Bronchial epithelial cell (primary cell): ENCODE data around the gene MVD. TPM values are rescaled to one million over a fixed set of nuclear protein-coding genes. Genes with fewer than 3 reads are reported as not detected.
A peak's percentile ranks its signal among the peaks of the same experiment; 100 is the strongest.

Source experiments
- DNase-seq: peaks from one replicate; pipeline ENCODE4 v3.0.0-alpha.2; 2010; ENCODE audit warnings: low read depth
- FAIRE-seq: peaks from 2 replicates; lab custom pipeline; 2011; peaks lifted over from hg19 to GRCh38; lab: Jason Lieb, UNC
- H3K27me3 ChIP-seq: 2 replicates; pipeline ENCODE4 v1.5.1; 2011; ENCODE audit warnings: low read length; ENCODE audit not compliant: control insufficient read depth, insufficient read depth
- H3K36me3 ChIP-seq: 2 replicates; pipeline ENCODE4 v1.5.1; 2011; ENCODE audit warnings: low read length; ENCODE audit not compliant: control insufficient read depth, insufficient read depth
- H3K4me3 ChIP-seq: 2 replicates; pipeline ENCODE4 v1.5.1; 2011; ENCODE audit warnings: mild to moderate bottlenecking, low read depth, low read length, control low read depth
- total RNA-seq: library from RNA; depleted of rRNA; stranded (reverse); fragments of >200 nt; gene quantifications from 2 replicates; pipeline ENCODE4 v1.2.1, GENCODE V29; 2014
- TF ChIP-seq, protein P1 (sequence below): IDR thresholded peaks from 2 replicates; pipeline ENCODE4 v1.5.1; 2011; ENCODE audit warnings: mild to moderate bottlenecking, moderate library complexity, low read length, control low read depth, inconsistent platforms; ENCODE audit not compliant: insufficient read depth, severe bottlenecking

MVD gene
- total RNA-seq, 1 donor from 2014 or later = 56.6 TPM

DNA sequence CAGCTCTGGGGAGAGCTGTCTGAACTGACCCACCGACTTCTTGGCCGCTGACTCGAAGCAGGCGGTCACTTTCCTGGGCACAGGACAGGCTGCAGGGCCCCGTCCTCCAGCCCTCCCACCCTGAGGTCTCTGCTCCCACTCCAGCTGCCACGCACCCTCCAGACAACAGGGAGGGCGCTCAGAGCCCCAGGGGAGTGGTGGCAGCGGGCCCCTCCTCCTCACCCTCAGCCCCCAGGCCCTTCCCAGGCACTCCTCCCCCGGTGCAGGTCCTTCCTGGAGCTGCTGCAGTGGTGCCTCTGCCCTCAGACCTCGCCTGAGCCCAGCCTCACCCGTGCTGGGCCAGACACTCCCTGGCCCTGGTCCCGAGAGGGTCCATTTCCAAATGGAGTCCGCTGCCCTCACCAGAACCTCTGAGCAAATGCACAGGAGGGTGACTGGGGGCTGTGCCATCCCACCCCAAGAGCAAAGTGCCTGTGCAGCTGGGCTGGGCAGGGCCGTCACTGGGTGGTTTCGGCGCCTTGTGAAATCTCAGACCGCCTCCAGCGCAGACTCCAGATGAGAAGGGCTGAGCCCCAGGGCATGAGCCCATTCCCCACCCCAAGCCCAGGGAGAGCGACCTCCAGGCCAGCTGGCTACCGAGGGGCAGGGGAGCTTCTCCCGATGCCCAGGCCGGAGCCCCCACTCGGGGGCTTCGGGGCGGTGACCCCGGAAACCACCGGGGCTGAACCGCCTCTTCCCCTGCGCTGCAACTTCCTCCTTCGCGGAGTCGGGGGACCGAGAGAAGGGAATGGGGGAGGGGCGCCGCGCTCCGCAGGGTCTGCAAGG lies 12.8 kb downstream of the MVD start:
- TF ChIP-seq, protein P1, sequence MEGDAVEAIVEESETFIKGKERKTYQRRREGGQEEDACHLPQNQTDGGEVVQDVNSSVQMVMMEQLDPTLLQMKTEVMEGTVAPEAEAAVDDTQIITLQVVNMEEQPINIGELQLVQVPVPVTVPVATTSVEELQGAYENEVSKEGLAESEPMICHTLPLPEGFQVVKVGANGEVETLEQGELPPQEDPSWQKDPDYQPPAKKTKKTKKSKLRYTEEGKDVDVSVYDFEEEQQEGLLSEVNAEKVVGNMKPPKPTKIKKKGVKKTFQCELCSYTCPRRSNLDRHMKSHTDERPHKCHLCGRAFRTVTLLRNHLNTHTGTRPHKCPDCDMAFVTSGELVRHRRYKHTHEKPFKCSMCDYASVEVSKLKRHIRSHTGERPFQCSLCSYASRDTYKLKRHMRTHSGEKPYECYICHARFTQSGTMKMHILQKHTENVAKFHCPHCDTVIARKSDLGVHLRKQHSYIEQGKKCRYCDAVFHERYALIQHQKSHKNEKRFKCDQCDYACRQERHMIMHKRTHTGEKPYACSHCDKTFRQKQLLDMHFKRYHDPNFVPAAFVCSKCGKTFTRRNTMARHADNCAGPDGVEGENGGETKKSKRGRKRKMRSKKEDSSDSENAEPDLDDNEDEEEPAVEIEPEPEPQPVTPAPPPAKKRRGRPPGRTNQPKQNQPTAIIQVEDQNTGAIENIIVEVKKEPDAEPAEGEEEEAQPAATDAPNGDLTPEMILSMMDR = no peak
- Histone ChIP-seq H3K36me3 (peaks cover 3% of the 10 kb centered on the region), H3K27me3 (no peaks in the 10 kb centered on the region), H3K4me3 (peak overlapping the region; percentile 57)
- DNase-seq = no peak
- FAIRE-seq = no peak

DNA sequence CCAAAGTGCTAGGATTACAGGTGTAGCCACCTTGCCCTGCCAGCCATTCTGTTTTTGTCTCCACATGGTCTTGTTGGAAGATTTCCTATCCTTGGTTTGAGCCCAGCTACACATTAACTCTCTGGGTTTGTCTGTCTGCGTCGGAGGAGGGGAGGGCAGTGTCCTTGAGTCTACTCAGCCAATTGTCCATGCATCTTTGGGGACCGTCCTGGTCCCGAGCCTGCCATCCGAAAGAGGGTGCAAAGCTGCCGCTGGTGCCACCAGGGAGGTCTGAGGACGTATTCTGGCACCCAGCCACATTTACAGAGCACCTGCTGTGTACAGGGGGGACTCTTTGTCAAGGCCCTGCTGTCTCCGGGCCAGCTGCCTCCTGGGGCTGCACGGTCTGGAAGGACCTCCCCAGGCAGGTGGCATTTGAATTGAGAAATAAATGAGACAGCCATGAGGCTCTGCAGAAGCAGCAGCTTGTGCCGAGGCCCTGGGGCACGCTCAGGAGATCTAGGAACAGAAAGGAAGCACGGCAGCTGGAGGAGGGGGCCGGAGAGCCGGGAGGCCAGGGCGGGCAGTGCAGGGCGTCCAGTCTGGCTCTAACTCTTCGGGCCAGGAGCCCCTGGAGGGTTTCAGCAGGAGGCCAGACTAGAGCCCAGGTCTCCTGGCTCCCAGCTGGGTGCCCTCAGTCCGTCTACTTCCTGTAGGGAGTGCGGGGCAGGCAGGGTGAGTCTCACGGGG lies 13.5 kb downstream of the MVD start:
- DNase-seq = no peak
- H3K4me3 ChIP-seq = no peak overlapping the region
- H3K36me3 ChIP-seq = peaks cover 2% of the 10 kb centered on the region
- FAIRE-seq = no peak
- H3K27me3 ChIP-seq = no peaks in the 10 kb centered on the region
- TF ChIP-seq, protein P1 = no peak

DNA sequence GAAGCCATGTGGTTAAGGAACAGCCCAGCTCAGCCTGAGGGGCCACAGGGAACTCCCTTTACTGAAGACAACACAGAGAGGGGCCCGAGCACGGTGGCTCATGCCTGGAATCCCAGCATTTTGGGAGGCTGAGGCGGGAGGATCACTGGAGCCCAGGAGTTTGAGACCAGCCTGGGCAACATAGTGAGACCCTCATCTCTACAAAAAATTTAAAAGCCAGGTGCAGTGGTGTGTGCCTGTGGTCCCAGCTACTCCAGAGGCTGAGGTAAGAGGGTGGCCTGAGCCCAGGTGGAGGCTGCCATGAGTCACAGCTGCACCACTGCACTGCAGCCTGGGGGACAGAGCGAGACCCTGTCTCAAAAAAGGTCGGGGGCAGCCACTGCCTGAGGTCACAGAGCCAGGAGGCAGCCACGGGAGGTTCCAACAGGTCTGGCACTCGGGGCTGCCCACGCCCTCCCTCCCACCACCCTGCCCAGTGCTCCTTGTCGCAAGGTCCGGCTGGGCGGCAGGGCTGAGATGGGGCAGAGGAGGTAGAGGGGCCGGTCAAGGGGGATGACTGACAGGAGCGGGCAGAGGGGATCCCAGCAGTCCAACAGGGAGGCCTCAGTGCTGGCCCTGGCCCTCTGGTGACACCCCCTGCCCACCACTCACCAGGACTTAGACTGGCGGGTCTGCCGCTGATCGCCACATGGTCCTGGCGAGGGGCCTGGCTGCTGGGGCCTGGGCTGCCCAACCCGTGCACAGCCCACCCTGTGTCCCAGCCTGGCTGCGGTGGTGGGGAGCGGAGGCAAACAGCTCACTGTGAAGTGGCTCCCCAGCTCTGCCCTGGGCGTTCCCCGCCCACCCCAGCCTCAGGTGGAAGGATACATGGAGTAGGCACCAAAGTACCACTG lies 15.5 kb downstream of the MVD start:
- TF ChIP-seq, protein P1 = no peak
- Histone ChIP-seq H3K27me3 (no peaks in the 10 kb centered on the region), H3K4me3 (no peak overlapping the region), H3K36me3 (no peaks in the 10 kb centered on the region)
- FAIRE-seq (no peak), DNase-seq (no peak)

DNA sequence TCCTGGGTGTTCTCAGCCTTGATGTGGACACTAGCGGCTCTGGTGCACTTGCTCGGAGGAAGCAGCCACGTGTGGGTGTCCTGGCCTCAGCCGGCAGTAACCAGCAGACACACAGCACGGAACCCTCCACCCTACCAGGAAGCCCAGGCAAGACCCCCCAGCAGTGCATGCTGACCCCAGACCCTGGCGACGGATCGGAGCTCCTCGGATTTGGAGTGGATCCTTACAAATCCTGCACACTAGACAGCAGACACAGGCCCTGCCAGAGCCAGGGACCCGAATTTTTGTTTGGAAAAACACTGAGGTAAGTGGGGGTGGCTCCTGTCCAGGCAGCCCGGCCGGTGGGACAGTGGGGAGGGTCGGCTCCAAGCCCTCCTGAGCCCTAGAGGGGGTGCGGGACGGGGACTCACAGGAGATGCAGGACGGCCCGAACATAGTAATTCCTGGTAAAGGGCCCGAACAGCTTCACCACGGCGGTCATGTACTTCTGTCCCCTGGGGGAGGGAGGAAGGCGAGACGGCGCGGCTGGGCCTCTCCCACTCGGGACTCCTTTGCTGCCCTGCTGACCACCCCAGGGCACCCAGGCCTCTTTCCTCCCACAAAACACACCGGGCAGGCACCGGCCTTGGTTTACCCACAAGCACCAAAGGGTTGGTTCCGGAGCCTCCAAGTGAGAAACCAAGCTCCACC lies 16.4 kb downstream of the MVD start:
- Histone ChIP-seq H3K27me3 (no peaks in the 10 kb centered on the region), H3K4me3 (no peak overlapping the region), H3K36me3 (no peaks in the 10 kb centered on the region)
- DNase-seq = no peak
- TF ChIP-seq, protein P1 = no peak
- no peak for FAIRE-seq

DNA sequence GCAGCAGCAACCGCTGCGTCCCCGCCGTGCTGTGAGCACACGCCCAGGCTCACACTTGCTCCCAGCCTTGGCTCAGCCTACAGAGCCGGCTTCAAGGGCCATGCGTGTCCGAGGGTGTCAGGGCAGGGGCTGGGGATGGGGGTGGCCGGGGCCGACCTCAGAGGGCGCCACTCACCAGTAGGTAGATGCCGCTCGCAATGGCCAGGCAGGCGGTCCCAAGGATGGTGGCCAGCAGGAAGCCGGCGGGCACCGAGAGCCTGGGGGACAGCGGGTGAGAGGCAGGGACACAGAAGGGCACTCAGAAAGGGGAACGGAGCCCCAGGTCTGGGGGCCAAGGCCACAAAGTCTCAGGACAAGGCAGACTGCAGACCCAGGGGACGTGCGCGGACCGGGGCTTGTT lies 16.9 kb downstream of the MVD start:
- TF ChIP-seq, protein P1 = no peak
- no peaks in the 10 kb centered on the region for H3K36me3 ChIP-seq
- H3K4me3 ChIP-seq = no peak overlapping the region
- H3K27me3 ChIP-seq = peaks cover 2% of the 10 kb centered on the region
- FAIRE-seq (no peak), DNase-seq (no peak)
